NCI-H1417 treated with DMSO at 0.1 percent for 48 hours (cell line): ENCODE data around the gene DPCD.

Source experiments
- DNase-seq: peaks from one replicate; lab custom pipeline; 2025; lab: John Stamatoyannopoulos, UW

Gene DPCD

DNA sequence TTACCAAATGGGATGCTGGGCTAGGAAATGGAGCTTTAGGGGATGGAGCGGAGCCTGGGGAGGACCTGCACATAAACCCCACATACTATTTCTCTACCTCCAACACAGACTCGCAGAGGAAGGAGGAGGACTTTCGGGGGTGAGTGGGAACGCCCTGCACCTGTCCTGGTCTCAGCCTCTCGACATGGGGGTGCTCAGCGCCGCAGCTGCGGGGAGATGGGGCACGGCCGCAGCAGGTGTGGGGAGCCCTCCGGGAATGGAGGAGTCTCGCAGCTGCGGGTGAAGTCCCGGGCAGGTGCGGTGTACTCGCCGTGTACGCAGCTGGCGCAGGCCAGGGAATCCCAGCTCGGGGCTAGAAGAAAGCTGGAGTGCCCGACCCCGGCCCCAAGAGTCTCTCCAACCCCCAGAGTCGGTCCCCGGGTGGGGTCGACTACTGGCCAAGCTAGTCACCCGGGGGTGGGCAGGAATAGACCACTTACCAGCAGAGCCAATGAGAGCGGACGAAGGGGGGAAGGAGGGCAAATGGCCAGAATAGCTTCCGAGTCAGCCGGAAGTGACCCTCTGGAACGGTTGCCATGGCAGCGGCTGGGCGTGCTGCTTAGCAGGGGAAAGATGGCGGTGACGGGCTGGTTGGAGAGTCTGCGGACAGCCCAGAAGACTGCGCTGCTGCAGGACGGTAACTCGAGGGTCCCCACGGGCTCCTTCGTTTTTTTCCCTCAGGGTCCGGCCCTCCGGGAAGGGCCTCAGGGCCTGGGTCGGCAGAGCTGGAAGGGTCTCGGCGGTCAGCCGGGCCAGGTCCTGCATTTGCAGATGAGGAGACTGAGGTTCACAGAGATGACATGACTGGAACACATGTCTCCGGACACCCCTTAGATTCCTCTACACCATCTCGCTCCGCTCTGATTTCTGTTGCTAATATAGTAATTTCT is at the start of gene DPCD, which contains the start of gene POLL:
DPCD (plus strand) TSS at position 597 of the 929 bp plus-strand sequence; CDS start at position 613, 16 bp downstream.
POLL (minus strand) TSS at position 533 of the 929 bp plus-strand sequence. CDS start 897 bp downstream, outside the sequence.
- peak; percentile 64 for DNase-seq

- DNase-seq: peak; percentile 85
Observed at GRCh38 chr10:101538446-101538845, 49.7 kb upstream of the DPCD start.

GRCh38 chr10:101545898-101546297 is 42.2 kb upstream of the DPCD start:
- DNase-seq: peak; percentile 2

DNA sequence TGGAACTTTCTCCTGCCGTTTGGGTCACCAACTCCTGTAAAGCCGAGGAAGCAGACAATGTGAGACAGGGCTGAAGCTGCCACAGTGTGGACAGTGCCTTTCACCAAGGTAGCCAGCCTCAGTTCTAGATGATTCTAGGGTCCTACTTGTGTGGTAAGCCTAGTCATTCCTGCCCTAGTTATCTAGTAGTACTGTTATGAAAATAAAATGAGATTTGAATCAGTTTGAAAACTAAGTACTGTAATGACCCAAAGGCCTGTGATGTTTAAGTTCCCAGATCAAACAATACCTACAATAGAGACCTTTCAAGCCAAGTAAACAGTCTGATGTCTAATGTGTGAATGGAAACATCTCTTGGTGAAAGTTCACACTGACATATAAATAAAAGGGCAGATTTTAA is 37.2 kb upstream of the DPCD start:
- no peak for DNase-seq

GRCh38 chr10:101552442-101552841 is 35.7 kb upstream of the DPCD start:
- no peak for DNase-seq

GRCh38 chr10:101557541-101557940 is 30.6 kb upstream of the DPCD start:
- no peak for DNase-seq

GRCh38 chr10:101558204-101558603 is 29.9 kb upstream of the DPCD start:
- DNase-seq: no peak

GRCh38 chr10:101558671-101559595 is 29.2 kb upstream of the DPCD start:
- DNase-seq: no peak

DNA sequence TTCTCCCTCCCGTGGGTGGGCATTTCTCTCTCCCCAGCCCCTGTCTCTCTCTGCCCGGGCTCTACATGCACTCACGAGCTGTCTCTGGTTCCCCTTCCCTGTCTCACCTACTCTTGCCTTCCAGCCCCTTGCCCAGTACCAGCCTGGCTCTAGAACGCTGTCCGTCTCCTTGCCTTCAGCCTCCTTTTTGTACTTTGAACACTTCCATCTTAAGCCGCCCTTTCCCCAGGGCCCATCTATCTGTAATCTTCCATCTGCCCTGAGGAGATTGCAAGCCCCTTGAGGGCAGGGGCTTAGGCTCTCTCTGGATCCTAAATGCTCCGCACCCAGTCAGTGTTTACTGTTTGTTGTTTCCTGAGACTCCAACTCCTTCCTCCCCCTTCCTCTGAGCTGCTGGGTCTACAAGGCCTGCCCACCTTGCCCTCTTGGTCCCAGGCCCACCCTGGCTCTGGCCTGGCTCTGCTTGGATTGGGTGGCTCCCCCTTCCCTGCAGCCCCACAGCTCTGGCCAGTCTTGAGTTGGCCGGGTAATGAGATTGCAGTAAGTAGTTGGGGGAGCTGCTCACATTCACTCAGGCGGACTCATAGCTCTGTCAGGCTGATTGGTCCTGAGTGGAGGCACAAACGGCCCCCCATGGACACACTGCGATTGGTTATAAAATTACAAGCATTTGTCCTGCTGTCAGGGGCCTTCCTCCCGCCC is 28.4 kb upstream of the DPCD start:
- no peak for DNase-seq

- DNase-seq: no peak
Observed at GRCh38 chr10:101560298-101561067, 27.6 kb upstream of the DPCD start.

DNA sequence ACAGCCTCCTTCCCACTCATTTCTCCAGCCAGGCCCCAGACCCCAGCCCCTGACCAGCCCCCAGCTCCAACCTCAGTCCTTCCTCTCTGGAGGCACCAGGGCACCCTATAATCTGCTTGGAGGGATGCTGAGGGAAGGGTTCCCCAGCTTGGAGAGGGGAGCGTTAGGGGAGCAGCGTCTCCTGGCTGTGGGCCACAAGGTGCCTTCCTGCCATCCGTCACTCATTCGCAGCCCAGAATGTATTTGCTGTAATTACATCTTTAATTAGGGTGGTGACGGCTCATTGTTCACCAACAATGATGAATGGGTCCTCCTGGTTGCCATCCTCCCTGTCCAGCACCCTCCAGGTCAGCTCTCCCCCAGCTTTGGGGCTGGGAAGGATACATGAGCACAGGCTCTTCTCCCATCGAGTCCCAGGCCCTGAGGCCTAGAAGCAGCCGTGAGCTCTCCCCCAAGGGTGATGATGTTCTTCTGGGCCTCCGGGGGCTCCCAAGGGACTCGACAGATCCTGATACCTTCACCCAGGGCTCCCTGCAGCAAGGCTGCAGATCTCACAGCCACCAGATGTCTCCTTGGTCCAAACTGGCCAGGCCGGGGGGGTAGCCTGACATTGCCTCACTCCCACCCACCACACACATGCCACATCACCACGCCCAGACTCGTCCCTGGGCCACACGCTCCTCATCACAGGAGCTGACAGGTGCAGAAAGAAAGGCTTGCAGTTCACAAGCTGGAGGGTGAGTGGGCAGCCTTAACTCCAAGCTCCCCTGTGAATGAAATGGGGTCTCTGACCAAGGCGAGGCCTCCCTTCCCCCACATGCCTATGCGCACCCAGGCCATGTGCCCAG is 26.8 kb upstream of the DPCD start:
- DNase-seq: no peak

- no peak for DNase-seq
Observed at GRCh38 chr10:101562231-101562630, 25.9 kb upstream of the DPCD start.

GRCh38 chr10:101563007-101563406 is 25.1 kb upstream of the DPCD start:
- no peak for DNase-seq

DNA sequence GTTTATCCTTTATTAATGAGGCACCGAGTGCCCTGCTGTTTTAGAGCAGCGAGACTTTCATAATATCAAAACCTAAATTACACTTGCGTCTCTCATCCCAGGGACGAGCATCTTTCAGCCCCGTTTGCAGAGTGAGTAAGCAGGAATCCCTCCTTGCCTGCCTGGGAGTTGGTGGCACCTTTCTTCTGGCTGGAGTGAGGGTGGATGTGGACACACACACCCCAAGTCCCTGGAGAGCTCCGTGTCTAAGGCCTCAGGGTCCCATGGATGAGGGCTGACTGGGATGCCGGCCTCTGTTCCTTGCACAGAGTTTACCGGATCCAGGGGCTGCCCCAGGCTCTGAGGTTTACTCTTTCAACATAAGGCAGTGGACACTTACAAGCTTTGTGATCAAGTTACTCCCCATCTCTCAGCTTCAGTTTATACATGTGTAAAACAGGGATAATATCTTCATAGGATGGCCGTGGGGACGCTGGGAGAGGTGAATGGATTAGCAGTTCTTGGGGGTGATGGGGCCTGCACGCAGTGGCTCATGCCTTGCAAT is 24.6 kb upstream of the DPCD start:
- no peak for DNase-seq

DNA sequence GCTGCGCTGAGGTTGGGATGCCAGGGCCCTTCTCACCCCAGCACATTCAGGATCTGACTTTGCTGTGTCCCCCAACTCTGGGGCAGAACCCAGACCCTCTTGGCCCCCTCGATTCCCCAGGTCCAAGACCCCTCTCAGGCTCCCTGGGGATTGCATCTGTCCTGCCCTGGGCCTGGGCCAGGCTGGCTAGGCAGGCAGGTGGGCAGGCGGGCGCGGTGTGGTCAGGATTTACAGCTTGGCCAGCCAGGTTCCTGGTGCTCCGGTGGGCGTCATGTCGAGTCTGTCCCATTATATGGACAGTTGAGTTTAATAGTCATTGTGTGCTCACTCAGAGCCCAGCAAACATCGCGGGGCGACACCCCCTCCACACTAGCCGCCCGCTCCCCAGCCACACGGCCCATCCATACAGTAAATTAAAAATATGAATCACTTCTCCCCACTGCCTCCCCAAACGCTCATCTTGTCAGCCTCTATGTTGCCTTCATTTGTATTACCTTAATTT is 23.6 kb upstream of the DPCD start:
- DNase-seq: no peak

DNA sequence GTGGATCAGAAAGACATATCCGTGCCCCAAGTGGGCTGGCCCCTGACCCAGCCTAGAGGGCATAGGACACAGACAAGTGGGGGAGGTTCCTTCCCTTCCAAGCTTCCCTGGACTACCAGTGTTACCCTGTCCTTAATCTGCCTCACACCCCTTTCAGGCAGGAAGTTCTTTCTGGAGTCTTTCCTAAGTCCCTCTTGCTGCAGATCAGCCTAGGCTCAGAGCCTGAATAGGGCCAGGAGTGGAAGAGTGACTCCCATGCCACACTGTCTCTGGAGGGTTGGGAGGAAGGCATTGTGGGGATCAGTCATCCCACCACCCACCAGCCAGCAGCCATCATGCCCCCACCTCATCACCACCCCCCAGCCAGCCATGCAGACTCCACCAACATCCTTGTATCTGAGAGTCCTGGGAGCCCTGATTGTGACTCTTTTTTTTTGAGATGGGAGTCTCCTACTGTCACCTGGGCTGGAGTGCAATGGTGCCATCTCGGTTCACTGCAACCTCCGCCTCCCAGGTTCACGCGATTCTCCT is 22.7 kb upstream of the DPCD start:
- DNase-seq: no peak

DNA sequence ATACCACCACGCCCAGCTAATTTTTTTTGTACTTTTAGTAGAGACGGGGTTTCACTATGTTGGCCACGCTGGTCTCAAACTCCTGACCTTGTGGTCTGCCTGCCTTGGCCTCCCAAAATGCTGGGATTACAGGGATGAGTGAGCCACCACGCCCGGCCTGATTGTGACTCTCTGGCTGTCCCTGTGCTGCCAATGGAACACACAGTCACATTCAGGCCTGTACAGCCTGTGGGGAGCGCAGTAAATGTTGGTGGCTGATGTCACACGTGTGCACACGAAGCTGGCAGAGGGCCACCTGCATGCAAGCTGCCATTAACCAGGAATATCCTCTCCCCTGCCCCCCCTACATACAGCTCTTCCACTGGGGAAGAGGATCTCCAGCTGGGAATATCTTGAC is 22.2 kb upstream of the DPCD start:
- DNase-seq: no peak

GRCh38 chr10:101566333-101567164 is 21.6 kb upstream of the DPCD start:
- DNase-seq: no peak
